Measurements from ENCODE around the gene CD4. TPM values are rescaled to one million over a fixed set of nuclear protein-coding genes. Genes with fewer than 3 reads are reported as not detected.

CD4 gene
- total and polyA plus RNA-seq, 2 of the 4 experiments (the other 2 are of a cell fraction): 5.7 to 15.0 TPM

DNA sequence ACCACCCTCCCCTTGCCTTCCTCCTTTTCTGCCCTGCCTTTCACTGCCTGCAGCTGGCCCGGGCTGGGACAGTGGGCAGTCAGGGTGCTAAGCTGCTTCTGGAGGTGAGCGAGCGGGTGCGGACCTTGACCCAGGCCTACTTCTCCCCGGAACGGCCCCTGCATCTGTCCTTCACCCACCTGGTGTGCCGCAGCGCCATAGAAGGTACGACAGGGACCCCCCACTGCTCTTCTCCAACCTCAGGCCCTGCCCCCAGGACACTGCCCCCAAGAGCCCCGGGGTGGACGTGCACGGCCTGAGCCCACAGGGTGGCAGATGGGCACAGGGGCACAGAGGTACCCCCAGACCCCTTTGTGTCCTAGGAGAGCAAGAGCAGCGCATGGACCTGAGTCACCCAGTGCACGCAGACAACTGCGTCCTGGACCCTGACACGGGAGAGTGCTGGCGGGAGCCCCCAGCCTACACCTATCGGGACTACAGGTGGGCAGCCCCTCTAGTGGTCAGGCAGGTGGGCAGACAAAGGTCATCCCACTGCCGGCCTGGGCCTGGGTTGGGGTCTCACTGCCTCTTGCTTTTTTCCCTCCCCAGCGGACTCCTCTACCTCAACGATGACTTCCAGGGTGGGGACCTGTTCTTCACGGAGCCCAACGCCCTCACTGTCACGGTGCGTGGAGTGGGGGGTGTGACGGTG, 48.2 kb downstream of the CD4 start:
- no peak for DNase-seq
- WGBS, 2 experiments (ENCODE audit: extremely low coverage in 2 of 2, insufficient read length in 1 of 2): 93% methylated on average over 16 of the region's 26 CpGs; no CpG with 5 or more reads in 1 of the 2 experiments
- ChIA-PET CTCF (no interaction called here), POLR2A (ENCODE audit: unreplicated experiment) (no interaction called here)
- Histone ChIP-seq H3K4me3 (ENCODE audit: insufficient read depth, low read depth, low read length) (no peak overlapping the region), H2AFZ (replicated peaks; ENCODE audit: low read length, poor library complexity) (peak overlapping the region; percentile 37), H2BK120ac (ENCODE audit: low read depth, low read length) (no peak overlapping the region), H3K9ac (ENCODE audit: low read depth, low read length) (no peak overlapping the region), H2BK5ac (ENCODE audit: low read depth, low read length, poor library complexity, severe bottlenecking) (no peak overlapping the region), H2BK15ac (ENCODE audit: low read depth, low read length) (no peak overlapping the region), H3K9me3 (ENCODE audit: control insufficient read depth, insufficient read depth, low read length) (no peaks in the 10 kb centered on the region), H3K18ac (ENCODE audit: low read depth, low read length) (no peak overlapping the region), H3K9me1 (ENCODE audit: insufficient read depth, low read length) (no peaks in the 10 kb centered on the region), H3K23ac (ENCODE audit: low read depth, low read length) (no peak overlapping the region), H3K4me2 (ENCODE audit: low read depth, low read length) (no peak overlapping the region), H3K36me3 (ENCODE audit: control insufficient read depth, insufficient read depth, low read length) (peaks cover 61% of the 10 kb centered on the region), H3K56ac (ENCODE audit: extremely low read depth, insufficient read depth, low read length) (no peak overlapping the region), H3K79me1 (ENCODE audit: low read depth in 1 of 2, low read length in 2 of 2) (peaks cover 6 to 13% of the 10 kb centered on the region in 2 experiments; a peak in 3 of 4 replicates), H2BK20ac (ENCODE audit: low read depth, low read length) (no peak overlapping the region), H4K8ac (ENCODE audit: low read depth in 2 of 2, low read length in 2 of 2) (no peak overlapping the region), H2AK5ac (ENCODE audit: low read depth, low read length) (no peak overlapping the region), H4K5ac (ENCODE audit: low read depth, low read length) (no peak overlapping the region), H3K27me3 (ENCODE audit: control insufficient read depth, insufficient read depth, low read length) (no peaks in the 10 kb centered on the region), H4K91ac (ENCODE audit: insufficient read depth, low read depth, low read length) (no peak overlapping the region), H3K4ac (ENCODE audit: low read depth, low read length) (no peak overlapping the region), H2AK9ac (replicated peaks; ENCODE audit: low read depth, low read length, poor library complexity) (no peak overlapping the region), H3K14ac (replicated peaks; ENCODE audit: low read depth, low read length) (no peak overlapping the region), H3K27ac (ENCODE audit: insufficient read depth, low read length) (no peak overlapping the region), H4K20me1 (ENCODE audit: insufficient read depth, low read length) (peaks cover 3% of the 10 kb centered on the region), H3K4me1 (ENCODE audit: control insufficient read depth, insufficient read depth, low read length) (no peaks in the 10 kb centered on the region)
- TF ChIP-seq MAZ (IDR thresholded peaks at IDR 0.05; ENCODE audit: borderline replicate concordance, low read depth, low read length) (no peak), RCOR1 (IDR thresholded peaks at IDR 0.05; ENCODE audit: insufficient replicate concordance, low read length) (no peak), RAD21 (IDR thresholded peaks at IDR 0.05; ENCODE audit: low read length) (no peak), MAFK (IDR thresholded peaks at IDR 0.05; ENCODE audit: low read depth, low read length) (no peak), BHLHE40 (IDR thresholded peaks at IDR 0.05; ENCODE audit: low read depth, low read length) (no peak), CHD1 (IDR thresholded peaks at IDR 0.05; ENCODE audit: low read depth, low read length) (no peak), POLR2A (IDR thresholded peaks at IDR 0.05; ENCODE audit: low read depth, low read length) (no peak), RFX5 (IDR thresholded peaks at IDR 0.05; ENCODE audit: low read depth, low read length) (no peak), CEBPB (IDR thresholded peaks at IDR 0.05; ENCODE audit: low read depth, low read length) (no peak), CTCF (conservative IDR thresholded peaks at IDR 0.05; ENCODE audit: low read depth, low read length) (no peak), SMC3 (IDR thresholded peaks at IDR 0.05; ENCODE audit: low read depth, low read length) (no peak), FOS (IDR thresholded peaks at IDR 0.05; ENCODE audit: low read depth, low read length) (no peak)
- TF ChIP-seq, protein P1, sequence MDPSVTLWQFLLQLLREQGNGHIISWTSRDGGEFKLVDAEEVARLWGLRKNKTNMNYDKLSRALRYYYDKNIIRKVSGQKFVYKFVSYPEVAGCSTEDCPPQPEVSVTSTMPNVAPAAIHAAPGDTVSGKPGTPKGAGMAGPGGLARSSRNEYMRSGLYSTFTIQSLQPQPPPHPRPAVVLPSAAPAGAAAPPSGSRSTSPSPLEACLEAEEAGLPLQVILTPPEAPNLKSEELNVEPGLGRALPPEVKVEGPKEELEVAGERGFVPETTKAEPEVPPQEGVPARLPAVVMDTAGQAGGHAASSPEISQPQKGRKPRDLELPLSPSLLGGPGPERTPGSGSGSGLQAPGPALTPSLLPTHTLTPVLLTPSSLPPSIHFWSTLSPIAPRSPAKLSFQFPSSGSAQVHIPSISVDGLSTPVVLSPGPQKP (IDR thresholded peaks at IDR 0.05; ENCODE audit: borderline replicate concordance, low read depth, low read length): no peak
- TF ChIP-seq, protein P2, sequence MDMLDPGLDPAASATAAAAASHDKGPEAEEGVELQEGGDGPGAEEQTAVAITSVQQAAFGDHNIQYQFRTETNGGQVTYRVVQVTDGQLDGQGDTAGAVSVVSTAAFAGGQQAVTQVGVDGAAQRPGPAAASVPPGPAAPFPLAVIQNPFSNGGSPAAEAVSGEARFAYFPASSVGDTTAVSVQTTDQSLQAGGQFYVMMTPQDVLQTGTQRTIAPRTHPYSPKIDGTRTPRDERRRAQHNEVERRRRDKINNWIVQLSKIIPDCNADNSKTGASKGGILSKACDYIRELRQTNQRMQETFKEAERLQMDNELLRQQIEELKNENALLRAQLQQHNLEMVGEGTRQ (IDR thresholded peaks at IDR 0.05; ENCODE audit: low read depth, low read length): no peak
- BruUV-seq (replicated peaks): no TSS peak
- intact Hi-C loops (cut with micrococcal nuclease) (no loop called here), dilution Hi-C loops (cut with HindIII; ENCODE audit: low sequenced_read_pairs, unreplicated experiment) (no loop called here), in situ Hi-C loops (cut with MboI; ENCODE audit: low sequenced_read_pairs) (no loop called here)
- ATAC-seq (ENCODE audit: low read depth): no peak
